ENCODE data around the gene C5AR1. TPM values are rescaled to one million over a fixed set of nuclear protein-coding genes. Genes with fewer than 3 reads are reported as not detected.
A peak's percentile ranks its signal among the peaks of the same experiment; 100 is the strongest.

Gene C5AR1
- total RNA-seq, 1 donor from 2014 or later = 0.48 TPM

DNA sequence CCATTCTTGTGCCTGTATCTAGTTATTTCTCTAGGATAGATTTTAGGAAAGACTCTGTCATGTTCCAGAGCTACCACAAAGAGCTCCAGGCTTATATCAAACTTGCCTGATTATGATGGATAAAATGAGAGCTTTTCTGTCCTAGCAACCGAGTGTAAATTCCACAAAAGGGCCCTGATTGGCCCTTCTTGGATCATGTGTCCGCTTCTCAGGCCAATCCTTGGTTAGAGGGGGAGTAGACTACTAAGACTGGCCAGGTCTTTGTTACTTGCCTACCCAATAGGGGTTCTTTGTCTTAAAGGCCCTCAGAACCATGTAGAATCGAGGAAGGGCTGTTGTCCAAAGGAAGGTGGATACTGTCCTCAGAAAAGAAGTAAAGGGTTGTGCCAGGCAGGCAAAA, 41.9 kb downstream of the C5AR1 start:
- Mint-ChIP-seq H3K4me3 (ENCODE audit: unreplicated experiment) (peak overlapping the region; percentile 26), H3K4me1 (ENCODE audit: unreplicated experiment) (peaks cover 22% of the 10 kb centered on the region), H3K27ac (ENCODE audit: unreplicated experiment) (no peak overlapping the region), H3K9me3 (ENCODE audit: unreplicated experiment) (no peaks in the 10 kb centered on the region), H3K36me3 (ENCODE audit: unreplicated experiment) (peaks cover 21% of the 10 kb centered on the region), H3K27me3 (ENCODE audit: unreplicated experiment) (no peaks in the 10 kb centered on the region)
- TF ChIP-seq, protein P1, sequence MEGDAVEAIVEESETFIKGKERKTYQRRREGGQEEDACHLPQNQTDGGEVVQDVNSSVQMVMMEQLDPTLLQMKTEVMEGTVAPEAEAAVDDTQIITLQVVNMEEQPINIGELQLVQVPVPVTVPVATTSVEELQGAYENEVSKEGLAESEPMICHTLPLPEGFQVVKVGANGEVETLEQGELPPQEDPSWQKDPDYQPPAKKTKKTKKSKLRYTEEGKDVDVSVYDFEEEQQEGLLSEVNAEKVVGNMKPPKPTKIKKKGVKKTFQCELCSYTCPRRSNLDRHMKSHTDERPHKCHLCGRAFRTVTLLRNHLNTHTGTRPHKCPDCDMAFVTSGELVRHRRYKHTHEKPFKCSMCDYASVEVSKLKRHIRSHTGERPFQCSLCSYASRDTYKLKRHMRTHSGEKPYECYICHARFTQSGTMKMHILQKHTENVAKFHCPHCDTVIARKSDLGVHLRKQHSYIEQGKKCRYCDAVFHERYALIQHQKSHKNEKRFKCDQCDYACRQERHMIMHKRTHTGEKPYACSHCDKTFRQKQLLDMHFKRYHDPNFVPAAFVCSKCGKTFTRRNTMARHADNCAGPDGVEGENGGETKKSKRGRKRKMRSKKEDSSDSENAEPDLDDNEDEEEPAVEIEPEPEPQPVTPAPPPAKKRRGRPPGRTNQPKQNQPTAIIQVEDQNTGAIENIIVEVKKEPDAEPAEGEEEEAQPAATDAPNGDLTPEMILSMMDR (IDR thresholded peaks at IDR 0.05) = no peak
- DNase-seq (ENCODE audit: extremely low spot score, unreplicated experiment) = no peak

DNA sequence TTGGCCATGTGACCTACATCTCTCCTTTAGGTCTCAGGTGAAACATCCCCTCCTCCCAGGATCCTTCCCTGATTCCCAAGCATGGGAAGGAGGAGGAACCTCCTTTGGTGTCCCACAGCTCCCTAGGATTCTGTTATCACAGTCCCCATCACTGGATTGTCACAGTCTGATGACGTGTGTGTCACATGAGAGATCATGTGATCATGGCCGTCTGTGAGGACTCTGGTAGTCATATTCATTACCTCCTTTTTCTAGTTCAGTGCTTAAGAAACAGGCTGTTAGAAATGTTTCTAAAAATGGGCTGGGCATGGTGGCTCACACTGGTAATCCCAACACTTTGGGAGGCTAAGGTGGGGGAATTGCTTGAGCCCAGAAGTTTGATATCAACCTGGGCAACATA, 42.4 kb downstream of the C5AR1 start:
- peak overlapping the region; percentile 38 for H3K27ac Mint-ChIP-seq (ENCODE audit: unreplicated experiment)
- no peak overlapping the region for H3K4me3 Mint-ChIP-seq (ENCODE audit: unreplicated experiment)
- no peaks in the 10 kb centered on the region for H3K27me3 Mint-ChIP-seq (ENCODE audit: unreplicated experiment)
- peaks cover 22% of the 10 kb centered on the region for H3K4me1 Mint-ChIP-seq (ENCODE audit: unreplicated experiment)
- H3K36me3 Mint-ChIP-seq (ENCODE audit: unreplicated experiment) = peaks cover 26% of the 10 kb centered on the region
- TF ChIP-seq, protein P1 (IDR thresholded peaks at IDR 0.05) = no peak
- DNase-seq (ENCODE audit: extremely low spot score, unreplicated experiment) = no peak
- no peaks in the 10 kb centered on the region for H3K9me3 Mint-ChIP-seq (ENCODE audit: unreplicated experiment)

DNA sequence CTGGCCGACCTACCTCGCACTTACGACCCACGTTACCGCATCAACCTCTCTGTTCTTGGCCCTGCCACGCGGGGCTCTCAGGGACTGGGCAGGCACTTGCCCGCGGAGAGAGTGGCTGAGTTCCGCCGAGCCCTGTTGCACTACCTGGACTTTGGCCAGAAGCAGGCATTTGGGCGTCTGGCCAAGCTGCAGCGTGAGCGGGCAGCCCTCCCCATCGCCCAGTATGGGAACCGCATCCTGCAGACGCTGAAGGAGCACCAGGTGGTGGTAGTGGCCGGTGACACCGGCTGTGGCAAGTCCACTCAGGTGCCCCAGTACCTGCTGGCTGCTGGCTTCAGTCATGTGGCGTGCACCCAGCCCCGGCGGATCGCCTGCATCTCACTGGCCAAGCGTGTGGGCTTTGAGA, 43.6 kb downstream of the C5AR1 start:
- TF ChIP-seq, protein P1 (IDR thresholded peaks at IDR 0.05) = no peak
- Mint-ChIP-seq H3K27ac (ENCODE audit: unreplicated experiment) (no peak overlapping the region), H3K4me1 (ENCODE audit: unreplicated experiment) (peaks cover 21% of the 10 kb centered on the region), H3K9me3 (ENCODE audit: unreplicated experiment) (no peaks in the 10 kb centered on the region), H3K4me3 (ENCODE audit: unreplicated experiment) (no peak overlapping the region), H3K27me3 (ENCODE audit: unreplicated experiment) (no peaks in the 10 kb centered on the region), H3K36me3 (ENCODE audit: unreplicated experiment) (peaks cover 36% of the 10 kb centered on the region)
- DNase-seq (ENCODE audit: extremely low spot score, unreplicated experiment) = no peak

DNA sequence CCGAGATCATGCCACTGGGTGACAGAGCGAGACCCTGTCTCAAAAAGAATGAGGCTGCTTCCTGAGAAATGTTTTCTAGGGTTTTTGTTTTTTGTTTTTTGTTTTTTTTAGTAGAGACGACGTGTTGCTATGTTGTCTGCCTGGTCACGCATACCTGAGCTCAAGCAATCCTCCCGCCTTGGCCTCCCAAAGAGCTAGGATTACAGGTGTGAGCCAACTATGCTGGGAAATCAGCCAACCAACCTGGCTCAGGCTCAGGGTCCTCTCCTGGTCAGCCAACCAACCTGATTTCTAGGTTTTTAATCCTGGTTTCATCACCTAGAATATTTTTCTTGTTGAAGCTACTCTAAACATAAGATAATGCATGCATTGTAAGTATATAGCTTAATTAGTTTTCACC, 47.2 kb downstream of the C5AR1 start:
- H3K4me1 Mint-ChIP-seq (ENCODE audit: unreplicated experiment) = no peaks in the 10 kb centered on the region
- H3K36me3 Mint-ChIP-seq (ENCODE audit: unreplicated experiment) = peaks cover 60% of the 10 kb centered on the region
- TF ChIP-seq, protein P1 (IDR thresholded peaks at IDR 0.05) = no peak
- no peak for DNase-seq (ENCODE audit: extremely low spot score, unreplicated experiment)
- H3K4me3 Mint-ChIP-seq (ENCODE audit: unreplicated experiment) = no peak overlapping the region
- no peaks in the 10 kb centered on the region for H3K9me3 Mint-ChIP-seq (ENCODE audit: unreplicated experiment)
- H3K27ac Mint-ChIP-seq (ENCODE audit: unreplicated experiment) = no peak overlapping the region
- H3K27me3 Mint-ChIP-seq (ENCODE audit: unreplicated experiment) = no peaks in the 10 kb centered on the region

DNA sequence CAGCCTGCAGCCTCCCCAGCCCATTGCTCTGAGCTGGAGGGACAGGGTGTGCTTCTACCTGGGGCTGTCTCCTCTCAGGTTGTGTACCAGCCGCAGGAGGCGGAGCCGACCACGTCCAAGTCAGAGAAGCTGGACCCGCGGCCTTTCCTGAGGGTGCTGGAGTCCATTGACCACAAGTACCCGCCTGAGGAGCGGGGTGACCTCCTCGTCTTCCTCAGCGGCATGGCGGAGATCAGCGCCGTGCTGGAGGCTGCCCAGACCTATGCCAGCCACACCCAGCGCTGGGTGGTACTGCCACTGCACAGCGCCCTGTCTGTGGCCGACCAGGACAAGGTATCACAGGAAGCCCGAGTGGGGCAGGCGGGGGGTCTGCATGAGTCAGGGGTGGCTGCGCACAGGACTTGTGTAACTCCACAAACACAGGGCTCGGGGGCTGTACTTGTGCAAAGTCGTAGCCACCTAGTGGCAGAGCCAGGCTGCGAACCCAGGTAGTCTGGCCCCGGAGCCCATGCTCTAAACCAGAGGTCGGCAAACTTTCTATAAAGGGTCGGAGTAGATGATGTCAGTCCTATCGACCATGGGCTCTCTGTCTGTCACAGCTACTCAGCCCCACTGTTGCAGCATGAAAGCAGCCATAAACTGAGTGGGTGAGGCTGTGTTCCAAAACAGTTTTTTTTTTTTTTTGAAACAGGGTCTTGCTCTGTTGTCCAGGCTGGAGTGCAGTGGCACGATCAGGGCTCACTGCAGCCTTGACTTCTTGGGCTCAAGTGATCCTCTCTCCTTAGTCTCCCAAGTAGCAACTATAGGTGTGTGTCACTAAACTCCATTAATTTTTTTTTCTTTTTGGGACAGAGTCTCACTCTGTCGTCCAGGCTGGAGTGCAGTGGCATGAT, 48.4 kb downstream of the C5AR1 start:
- Mint-ChIP-seq H3K9me3 (ENCODE audit: unreplicated experiment) (no peaks in the 10 kb centered on the region), H3K4me1 (ENCODE audit: unreplicated experiment) (no peaks in the 10 kb centered on the region), H3K27me3 (ENCODE audit: unreplicated experiment) (no peaks in the 10 kb centered on the region), H3K36me3 (ENCODE audit: unreplicated experiment) (peaks cover 58% of the 10 kb centered on the region), H3K27ac (ENCODE audit: unreplicated experiment) (no peak overlapping the region), H3K4me3 (ENCODE audit: unreplicated experiment) (no peak overlapping the region)
- no peak for DNase-seq (ENCODE audit: extremely low spot score, unreplicated experiment)
- TF ChIP-seq, protein P1 (IDR thresholded peaks at IDR 0.05) = no peak

Measured in osteocyte (in vitro differentiated cells).